HCT116 (cell line): Measurements from ENCODE around the gene PLA2G4B.

Experiments used
- EZH2 ChIP-seq: fragments of 200-600 bp; sonication (generic); IDR thresholded peaks from 2 replicates; pipeline ENCODE4 v1.6.1; 2017; ENCODE audit warnings: antibody characterized with exemption, mixed run types
- SP1 ChIP-seq: IDR thresholded peaks from 2 replicates; pipeline ENCODE4 v1.6.1; 2012; ENCODE audit warnings: low read depth
- ZNF274 ChIP-seq: fragments of 200-500 bp; sonication (Bioruptor generic); IDR thresholded peaks from 2 replicates; pipeline ENCODE4 v1.6.1; 2014; ENCODE audit warnings: mild to moderate bottlenecking, low read depth, low read length, inconsistent platforms

- TF ChIP-seq ZNF274 (no peak), EZH2 (no peak), SP1 (no peak)
Observed at GRCh38 chr15:41856262-41856661, 17.6 kb downstream of the PLA2G4B start.
